ENCODE measurements around the gene FGD5. TPM values are rescaled to one million over a fixed set of nuclear protein-coding genes. Genes with fewer than 3 reads are reported as not detected.

Gene FGD5
- polyA plus RNA-seq, 1 donor (not counting 4 experiments of a cell fraction or from before 2014, with no cell fraction given): not detected

- Histone ChIP-seq H3K79me2 (ENCODE audit: control insufficient read depth, insufficient read depth, low read length) (no peaks in the 10 kb centered on the region), H3K36me3 (ENCODE audit: control insufficient read depth in 2 of 2, extremely low read depth in 1 of 2, insufficient read depth in 2 of 2, low read length in 2 of 2) (no peaks in the 10 kb centered on the region), H3K4me1 (ENCODE audit: control insufficient read depth, extremely low read depth, insufficient read depth, low read length) (no peaks in the 10 kb centered on the region), H3K9me3 (ENCODE audit: control insufficient read depth, low read depth, low read length) (no peaks in the 10 kb centered on the region), H4K20me1 (ENCODE audit: control insufficient read depth, extremely low read depth, insufficient read depth, low read length) (no peaks in the 10 kb centered on the region), H3K4me3 (ENCODE audit: control insufficient read depth in 2 of 3, extremely low read depth in 1 of 3, insufficient read depth in 2 of 3, low read depth in 1 of 3, low read length in 3 of 3) (no peak overlapping the region), H3K27ac (ENCODE audit: control insufficient read depth, insufficient read depth, low read length) (no peak overlapping the region), H2AFZ (ENCODE audit: control insufficient read depth, low read length) (no peak overlapping the region), H3K9ac (ENCODE audit: control insufficient read depth, extremely low read depth, insufficient read depth, low read length) (no peak overlapping the region), H3K27me3 (ENCODE audit: control insufficient read depth, extremely low read depth, insufficient read depth, low read length) (peaks cover 33% of the 10 kb centered on the region), H3K4me2 (ENCODE audit: control insufficient read depth, extremely low read depth, insufficient read depth, low read depth, low read length) (no peak overlapping the region), H3K9me1 (ENCODE audit: control insufficient read depth, extremely low read depth, insufficient read depth, low read length) (no peaks in the 10 kb centered on the region)
- FAIRE-seq (no peak), DNase-seq (ENCODE audit: low read depth, low spot score) (no peak)
- dilution Hi-C loops (cut with MboI; ENCODE audit: extremely low pct_ligation_motif_present, low sequenced_read_pairs): no loop called here
- TF ChIP-seq EZH2 (IDR thresholded peaks at IDR 0.05; ENCODE audit: low read length) (no peak), CTCF (optimal IDR thresholded peaks at IDR 0.05 in 1 of 3, IDR thresholded peaks at IDR 0.05 in 1 of 3, conservative IDR thresholded peaks at IDR 0.05 in 1 of 3; ENCODE audit: extremely low read depth in 1 of 3, insufficient read depth in 2 of 3, low read length in 3 of 3) (no peak)
Measured at GRCh38 chr3:14842277-14842676, 23.5 kb downstream of the FGD5 start.

- DNase-seq (ENCODE audit: low read depth, low spot score) (no peak), FAIRE-seq (no peak)
- no peaks in the 10 kb centered on the region for H3K36me3 ChIP-seq (ENCODE audit: control insufficient read depth in 2 of 2, extremely low read depth in 1 of 2, insufficient read depth in 2 of 2, low read length in 2 of 2)
- no peak overlapping the region for H3K9ac ChIP-seq (ENCODE audit: control insufficient read depth, extremely low read depth, insufficient read depth, low read length)
- H3K4me1 ChIP-seq (ENCODE audit: control insufficient read depth, extremely low read depth, insufficient read depth, low read length): peaks cover 8% of the 10 kb centered on the region
- TF ChIP-seq CTCF (optimal IDR thresholded peaks at IDR 0.05 in 1 of 3, IDR thresholded peaks at IDR 0.05 in 1 of 3, conservative IDR thresholded peaks at IDR 0.05 in 1 of 3; ENCODE audit: extremely low read depth in 1 of 3, insufficient read depth in 2 of 3, low read length in 3 of 3) (no peak), EZH2 (IDR thresholded peaks at IDR 0.05; ENCODE audit: low read length) (no peak)
- dilution Hi-C loops (cut with MboI; ENCODE audit: extremely low pct_ligation_motif_present, low sequenced_read_pairs): no loop called here
- H3K79me2 ChIP-seq (ENCODE audit: control insufficient read depth, insufficient read depth, low read length): no peaks in the 10 kb centered on the region
- no peaks in the 10 kb centered on the region for H4K20me1 ChIP-seq (ENCODE audit: control insufficient read depth, extremely low read depth, insufficient read depth, low read length)
- no peak overlapping the region for H3K27ac ChIP-seq (ENCODE audit: control insufficient read depth, insufficient read depth, low read length)
- H2AFZ ChIP-seq (ENCODE audit: control insufficient read depth, low read length): no peak overlapping the region
- no peak overlapping the region for H3K4me3 ChIP-seq (ENCODE audit: control insufficient read depth in 2 of 3, extremely low read depth in 1 of 3, insufficient read depth in 2 of 3, low read depth in 1 of 3, low read length in 3 of 3)
- H3K4me2 ChIP-seq (ENCODE audit: control insufficient read depth, extremely low read depth, insufficient read depth, low read depth, low read length): no peak overlapping the region
- no peaks in the 10 kb centered on the region for H3K9me3 ChIP-seq (ENCODE audit: control insufficient read depth, low read depth, low read length)
- H3K27me3 ChIP-seq (ENCODE audit: control insufficient read depth, extremely low read depth, insufficient read depth, low read length): peaks cover 32% of the 10 kb centered on the region
- H3K9me1 ChIP-seq (ENCODE audit: control insufficient read depth, extremely low read depth, insufficient read depth, low read length): no peaks in the 10 kb centered on the region
Measured at GRCh38 chr3:14843321-14843720, 24.6 kb downstream of the FGD5 start.

Measured in keratinocyte (primary cell).